ENCODE measurements around the gene NAALADL2.
"Not testable (repeated sequence)": the region's sequence is repeated elsewhere in the genome, so short reads cannot be mapped to it uniquely, and the experiment has no call there.

Gene NAALADL2

GRCh38 chr3:175526191-175526590, 667.1 kb downstream of the NAALADL2 start:
- no peak for DNase-seq

GRCh38 chr3:175526609-175527280, 667.6 kb downstream of the NAALADL2 start:
- no peak for DNase-seq

GRCh38 chr3:175528693-175529092, 669.6 kb downstream of the NAALADL2 start:
- DNase-seq, result not testable (repeated sequence)

DNA sequence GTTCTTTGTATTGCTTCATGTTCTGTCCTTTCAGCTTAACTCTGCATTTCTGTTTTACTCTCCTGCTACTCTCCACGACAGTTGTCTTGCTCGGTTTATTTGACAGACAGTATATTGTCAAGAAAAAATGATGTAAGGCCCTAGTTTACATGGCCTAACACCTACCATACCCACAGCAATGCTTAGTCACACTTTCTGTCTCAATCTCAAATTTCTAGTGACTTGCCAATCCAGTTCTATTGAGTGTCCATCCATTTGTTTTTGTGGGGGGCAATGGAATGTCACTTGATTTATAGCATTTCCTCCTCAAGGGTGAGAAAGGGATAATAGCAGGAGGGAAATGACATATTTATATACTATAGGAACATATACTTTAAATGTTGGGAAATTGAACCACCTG, 676.2 kb downstream of the NAALADL2 start:
- no peak for DNase-seq

DNA sequence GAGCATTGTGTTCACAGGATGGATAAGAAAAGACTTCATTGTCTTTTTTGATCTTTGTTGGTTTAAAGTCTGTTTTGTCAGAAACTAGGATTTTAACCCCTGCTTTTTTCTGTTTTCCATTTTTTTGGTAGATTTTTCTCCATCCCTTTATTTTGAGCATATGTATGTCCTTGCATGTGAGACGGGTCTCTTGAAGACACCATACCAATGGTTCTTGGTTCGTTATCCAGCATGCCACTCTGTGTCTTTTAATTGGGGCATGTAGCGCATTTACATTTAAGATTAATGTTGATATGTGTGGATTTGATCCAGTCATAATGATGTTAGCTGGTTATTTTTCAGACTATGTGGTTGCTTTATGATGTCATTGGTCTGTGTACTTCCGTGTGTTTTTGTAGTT, 687.0 kb downstream of the NAALADL2 start:
- DNase-seq, result no peak

DNA sequence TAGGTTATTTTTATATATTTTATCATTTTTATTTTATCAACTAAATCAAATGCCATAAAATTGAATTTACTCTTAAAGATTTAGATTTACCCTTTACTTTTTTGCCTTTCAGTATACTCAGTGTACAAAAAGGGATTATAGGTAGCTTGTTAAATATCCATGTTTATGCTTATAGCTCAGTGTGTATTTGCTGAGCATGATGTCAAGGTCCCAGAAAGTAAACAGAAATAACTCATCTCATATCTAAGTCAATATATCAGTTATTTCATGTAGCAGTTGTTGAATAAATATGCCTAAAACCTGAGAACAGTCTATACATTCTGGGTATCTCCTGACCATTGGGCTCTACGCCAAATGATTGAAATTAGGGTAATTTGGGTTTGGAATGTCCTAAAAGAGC, 693.8 kb downstream of the NAALADL2 start:
- DNase-seq, result no peak

GRCh38 chr3:175554801-175555200, 695.7 kb downstream of the NAALADL2 start:
- DNase-seq, result no peak

DNA sequence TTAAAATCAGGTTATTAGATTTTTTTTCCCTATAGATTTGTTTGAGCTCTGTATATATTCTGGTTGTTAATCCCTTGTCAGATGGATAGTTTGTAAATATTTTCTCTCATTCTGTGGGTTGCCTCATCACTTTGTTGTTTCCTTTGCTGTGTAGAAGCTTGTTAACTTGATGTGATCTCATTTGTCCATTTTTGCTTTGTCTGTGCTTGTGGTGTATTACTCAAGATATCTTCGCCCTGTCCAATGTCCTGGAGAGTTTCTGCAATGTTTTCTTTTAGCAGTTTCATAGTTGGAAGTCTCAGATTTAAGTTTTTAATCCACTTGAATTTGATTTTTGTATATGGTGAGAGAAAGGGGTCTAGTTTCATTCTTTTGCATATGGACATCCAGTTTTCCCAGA, 699.1 kb downstream of the NAALADL2 start:
- DNase-seq, result no peak

- no peak for DNase-seq
Observed at GRCh38 chr3:175564363-175564762, 705.2 kb downstream of the NAALADL2 start.

DNA sequence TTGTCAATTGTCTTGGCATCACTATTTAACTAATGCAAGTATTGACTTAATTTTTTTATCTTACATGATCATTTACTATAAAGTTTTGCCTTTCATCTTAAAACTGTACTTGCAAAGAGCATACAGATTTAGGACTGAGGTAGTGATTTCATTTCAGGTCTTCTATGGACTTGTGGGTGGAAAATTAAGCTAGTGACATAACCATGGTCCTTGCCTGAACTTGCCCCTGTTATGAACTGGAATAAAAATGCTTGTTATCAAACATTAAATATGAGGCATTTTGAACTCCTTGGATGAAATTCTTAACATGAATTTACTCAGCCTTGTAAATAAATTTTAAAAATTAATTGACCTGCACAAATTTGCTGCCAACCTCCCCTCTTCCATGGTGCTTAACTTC, 712.0 kb downstream of the NAALADL2 start:
- DNase-seq, result no peak

- DNase-seq, result no peak
Observed at GRCh38 chr3:175573226-175573625, 714.1 kb downstream of the NAALADL2 start.

DNA sequence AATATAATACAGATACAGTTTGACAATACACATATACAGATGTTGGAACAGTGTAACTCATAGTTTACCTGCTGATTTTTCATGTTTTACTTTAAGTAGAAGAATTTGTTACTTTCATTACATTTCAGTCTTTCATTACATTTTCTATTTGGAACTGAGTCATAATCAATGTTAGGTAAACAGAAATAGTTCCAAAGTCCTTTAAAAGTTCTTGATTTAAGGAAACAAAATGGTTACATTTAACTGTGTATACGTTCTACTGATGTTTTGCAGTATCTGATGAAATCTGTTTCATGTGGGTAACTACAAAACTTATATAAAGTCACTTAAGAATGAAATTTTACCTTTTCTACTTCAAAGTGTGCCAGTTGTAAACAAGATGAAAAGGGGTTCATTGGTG, 721.2 kb downstream of the NAALADL2 start:
- no peak for DNase-seq

DNA sequence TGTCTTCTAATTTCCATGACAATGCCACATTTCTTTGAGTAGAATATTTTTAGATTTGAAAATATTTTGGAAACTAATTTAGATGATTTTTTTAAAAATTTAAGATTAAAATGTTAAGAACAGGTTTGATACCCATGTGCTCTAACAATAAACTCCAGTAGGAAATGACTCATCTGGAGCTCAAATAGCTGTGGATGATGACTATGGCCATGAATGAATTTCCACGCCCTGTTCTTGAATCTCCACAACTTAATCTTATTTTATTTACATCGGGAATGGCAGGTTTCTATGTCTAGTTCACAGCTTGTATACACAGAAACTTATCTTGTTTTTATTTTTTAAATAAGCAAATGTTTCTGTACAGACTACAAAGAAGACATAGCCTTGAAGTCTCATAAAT, 726.8 kb downstream of the NAALADL2 start:
- no peak for DNase-seq

GRCh38 chr3:175590745-175591144, 731.6 kb downstream of the NAALADL2 start:
- no peak for DNase-seq

GRCh38 chr3:175591375-175591774, 732.2 kb downstream of the NAALADL2 start:
- DNase-seq, result no peak

DNA sequence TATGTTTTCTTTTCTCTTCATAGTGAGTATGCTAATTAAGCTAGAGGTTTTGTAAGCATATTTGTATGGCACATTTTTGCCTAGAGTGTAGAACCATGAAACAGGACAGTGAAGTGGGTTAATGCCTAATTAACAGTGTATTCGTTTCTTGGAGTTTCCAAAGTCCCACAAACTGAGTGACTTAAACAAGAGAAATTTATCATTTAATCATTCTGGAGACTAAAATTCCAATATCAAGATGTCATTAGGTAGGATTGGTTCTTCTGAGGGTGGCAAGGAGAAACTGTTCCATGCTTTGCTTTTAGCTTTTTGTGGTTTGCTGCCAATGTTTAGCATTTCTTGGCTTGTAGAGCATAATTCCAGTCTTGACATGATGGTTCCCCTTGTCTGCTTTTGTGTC, 734.2 kb downstream of the NAALADL2 start:
- no peak for DNase-seq

GRCh38 chr3:175598740-175599139, 739.6 kb downstream of the NAALADL2 start:
- DNase-seq, result no peak

DNA sequence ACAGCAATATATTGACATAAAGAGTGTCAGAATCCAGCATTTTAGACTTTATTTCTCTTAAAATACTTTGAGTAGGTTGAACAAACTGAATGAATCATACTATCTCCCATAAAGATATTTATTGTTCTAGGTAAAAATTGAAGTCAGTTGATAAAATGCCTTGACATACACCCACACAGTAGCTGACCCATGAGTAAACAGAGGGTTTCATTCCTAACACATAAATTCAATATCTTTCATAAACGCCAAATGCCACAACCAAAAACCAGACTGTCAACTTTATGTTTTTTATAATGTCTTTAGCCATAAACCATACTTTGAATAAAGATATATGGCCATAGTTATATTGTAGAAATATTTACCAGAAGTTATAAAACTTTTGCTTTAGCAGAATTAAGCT, 742.4 kb downstream of the NAALADL2 start:
- no peak for DNase-seq

GRCh38 chr3:175605851-175606250, 746.7 kb downstream of the NAALADL2 start:
- no peak for DNase-seq

- DNase-seq, result no peak
Observed at GRCh38 chr3:175606650-175607318, 747.6 kb downstream of the NAALADL2 start.

DNA sequence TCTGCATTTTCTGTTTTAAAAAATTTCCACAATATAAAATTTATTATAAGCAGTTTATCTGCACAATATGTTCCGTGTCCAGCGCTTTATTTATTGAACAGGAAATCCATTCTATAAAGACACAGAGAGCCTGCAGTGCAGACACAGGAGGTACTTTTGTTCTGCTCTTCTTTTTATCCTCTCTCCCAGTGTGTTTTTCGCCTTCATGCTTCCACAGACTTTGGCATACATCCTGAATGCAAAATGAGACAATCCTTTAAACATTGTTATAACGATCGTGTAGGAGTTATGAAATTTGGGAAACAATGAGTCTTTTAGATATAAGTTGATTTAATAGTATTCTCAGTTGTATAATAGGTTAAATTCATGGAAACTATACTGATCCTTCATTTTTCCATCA, 749.2 kb downstream of the NAALADL2 start:
- no peak for DNase-seq

GRCh38 chr3:175608911-175609310, 749.8 kb downstream of the NAALADL2 start:
- no peak for DNase-seq

DNA sequence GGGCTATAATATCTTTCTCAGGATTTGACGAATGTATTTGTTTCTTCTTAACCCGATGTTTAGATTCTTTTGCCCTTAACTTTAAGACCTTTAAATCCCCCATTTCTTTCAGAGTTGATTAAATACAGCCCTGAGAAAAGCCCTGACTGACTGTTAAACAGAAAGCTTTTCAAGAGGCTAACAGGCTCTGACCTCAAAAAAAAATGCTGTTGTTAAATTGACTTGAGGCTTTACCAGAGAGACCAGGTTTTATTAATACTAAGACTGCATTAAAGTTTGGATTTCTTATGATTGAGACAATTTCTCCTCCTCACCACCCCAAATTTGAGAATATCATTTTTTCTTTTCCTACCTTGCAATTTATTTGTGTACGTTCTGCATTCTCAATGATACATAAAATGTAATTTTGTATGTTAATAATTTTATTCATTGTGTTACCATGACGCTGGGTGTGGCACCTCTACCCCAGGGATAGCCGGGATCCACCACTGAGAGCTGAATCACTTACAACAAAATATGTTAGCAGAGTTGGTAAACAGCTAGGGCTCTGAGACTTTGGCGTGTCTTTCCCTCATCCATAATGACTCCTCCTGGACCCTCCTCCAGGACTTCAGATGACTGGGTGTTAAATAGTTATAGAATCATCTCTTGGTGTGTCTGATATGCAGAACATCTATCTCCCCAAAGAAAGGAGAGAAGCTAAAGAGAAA, 753.5 kb downstream of the NAALADL2 start:
- DNase-seq, result no peak

- DNase-seq, result not testable (repeated sequence)
Observed at GRCh38 chr3:175614107-175614506, 755.0 kb downstream of the NAALADL2 start.
